Lower lobe of right lung (tissue), 2 donors: Measurements from ENCODE around the gene PLCXD3. TPM values are rescaled to one million over a fixed set of nuclear protein-coding genes. Genes with fewer than 3 reads are reported as not detected.

Source experiments
- ATAC-seq, 2 donors: fragments of 200-7000 bp; cut with Tn5 transposase; one replicate each; pipeline ENCODE4 v1.9.1; 2020 to 2022; ENCODE audit warnings: mild to moderate bottlenecking in 2 of 2, moderate library complexity in 2 of 2
- DNase-seq: peaks from one replicate; pipeline ENCODE4 v3.0.0-alpha.2; 2020
- H3K27ac ChIP-seq: fragments of 200-600 bp; one replicate; pipeline ENCODE4 v1.8.0; 2022
- H3K27me3 ChIP-seq: fragments of 200-600 bp; one replicate; pipeline ENCODE4 v1.8.0; 2022; ENCODE audit warnings: low read depth
- H3K36me3 ChIP-seq: fragments of 200-600 bp; one replicate; pipeline ENCODE4 v1.8.0; 2022; ENCODE audit warnings: mild to moderate bottlenecking
- H3K4me1 ChIP-seq: fragments of 200-600 bp; one replicate; pipeline ENCODE4 v1.8.0; 2022
- H3K4me3 ChIP-seq: fragments of 200-600 bp; one replicate; pipeline ENCODE4 v1.8.0; 2022; ENCODE audit warnings: mild to moderate bottlenecking
- H3K9me3 ChIP-seq: fragments of 200-600 bp; one replicate; pipeline ENCODE4 v1.8.0; 2022
- intact Hi-C: fragments of 100-400 bp; cut with DNase I; formaldehyde crosslinking; loops from one replicate; pipeline ENCODE4 v1.11.0; 2022
- total RNA-seq: library from RNA; stranded (reverse); fragmentation: NEBNext Ultra II Directional; extraction: Animal tissue kit (Norgen Biotek cat#: 25700); gene quantifications from one replicate; pipeline ENCODE4 v1.2.1, GENCODE V29; 2021
- TF ChIP-seq, protein P1 (sequence below): fragments of 200-600 bp; IDR thresholded peaks from one replicate; pipeline ENCODE4 v1.8.0; 2022; ENCODE audit warnings: antibody characterized with exemption, mild to moderate bottlenecking
- donor health status: DM: no; HTN: yes; CAD: no; lungs with severe emphysema.

Gene PLCXD3
- total RNA-seq, 1 donor from 2014 or later = 2.8 TPM

DNA sequence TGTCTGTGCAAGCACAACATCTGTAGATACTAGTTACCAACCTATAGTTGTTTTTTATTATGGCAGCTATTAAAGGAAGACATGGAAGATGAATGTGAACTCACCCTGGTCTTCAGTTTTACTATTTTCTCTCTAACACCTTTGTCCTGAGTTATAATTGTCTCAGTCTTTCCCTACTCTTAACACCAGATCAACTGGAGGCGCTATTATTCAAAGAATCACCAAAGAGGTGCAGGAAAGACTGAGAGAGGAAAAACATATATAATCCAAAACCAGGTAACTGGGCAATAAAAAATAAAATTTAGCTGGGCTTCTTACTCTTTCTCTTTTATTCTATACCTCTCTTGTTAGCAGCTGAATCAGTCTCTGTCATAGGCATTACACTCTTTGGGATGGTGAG is 162.8 kb downstream of the PLCXD3 start:
- Histone ChIP-seq H3K36me3 (no peaks in the 10 kb centered on the region), H3K4me1 (no peaks in the 10 kb centered on the region), H3K4me3 (no peak overlapping the region), H3K27ac (no peak overlapping the region), H3K27me3 (no peaks in the 10 kb centered on the region), H3K9me3 (no peaks in the 10 kb centered on the region)
- intact Hi-C loops = no loop called here
- TF ChIP-seq, protein P1, sequence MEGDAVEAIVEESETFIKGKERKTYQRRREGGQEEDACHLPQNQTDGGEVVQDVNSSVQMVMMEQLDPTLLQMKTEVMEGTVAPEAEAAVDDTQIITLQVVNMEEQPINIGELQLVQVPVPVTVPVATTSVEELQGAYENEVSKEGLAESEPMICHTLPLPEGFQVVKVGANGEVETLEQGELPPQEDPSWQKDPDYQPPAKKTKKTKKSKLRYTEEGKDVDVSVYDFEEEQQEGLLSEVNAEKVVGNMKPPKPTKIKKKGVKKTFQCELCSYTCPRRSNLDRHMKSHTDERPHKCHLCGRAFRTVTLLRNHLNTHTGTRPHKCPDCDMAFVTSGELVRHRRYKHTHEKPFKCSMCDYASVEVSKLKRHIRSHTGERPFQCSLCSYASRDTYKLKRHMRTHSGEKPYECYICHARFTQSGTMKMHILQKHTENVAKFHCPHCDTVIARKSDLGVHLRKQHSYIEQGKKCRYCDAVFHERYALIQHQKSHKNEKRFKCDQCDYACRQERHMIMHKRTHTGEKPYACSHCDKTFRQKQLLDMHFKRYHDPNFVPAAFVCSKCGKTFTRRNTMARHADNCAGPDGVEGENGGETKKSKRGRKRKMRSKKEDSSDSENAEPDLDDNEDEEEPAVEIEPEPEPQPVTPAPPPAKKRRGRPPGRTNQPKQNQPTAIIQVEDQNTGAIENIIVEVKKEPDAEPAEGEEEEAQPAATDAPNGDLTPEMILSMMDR = no peak
- DNase-seq (no peak), ATAC-seq (no peak)

DNA sequence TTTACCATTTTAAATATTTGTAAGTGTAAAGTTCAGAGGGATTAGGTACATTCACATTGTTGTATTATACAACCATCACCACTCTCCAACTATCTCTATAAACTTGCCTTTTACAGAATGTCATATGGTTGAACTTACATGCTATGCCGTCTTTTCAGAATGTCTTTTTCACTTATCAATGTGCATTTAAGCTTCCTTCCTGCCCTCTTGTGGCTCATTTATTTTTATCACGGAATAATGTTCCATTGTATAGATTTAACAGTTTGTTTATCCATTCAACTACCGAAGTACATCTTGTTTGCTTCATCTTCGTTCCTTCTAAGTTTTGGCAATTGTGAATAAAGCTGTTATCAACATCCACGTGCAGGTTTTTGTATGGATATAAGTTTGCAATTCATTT is 163.8 kb downstream of the PLCXD3 start:
- Histone ChIP-seq H3K27ac (no peak overlapping the region), H3K4me1 (no peaks in the 10 kb centered on the region), H3K4me3 (no peak overlapping the region), H3K27me3 (no peaks in the 10 kb centered on the region), H3K36me3 (no peaks in the 10 kb centered on the region), H3K9me3 (no peaks in the 10 kb centered on the region)
- ATAC-seq (no peak), DNase-seq (no peak)
- TF ChIP-seq, protein P1 = no peak
- intact Hi-C loops = no loop called here

DNA sequence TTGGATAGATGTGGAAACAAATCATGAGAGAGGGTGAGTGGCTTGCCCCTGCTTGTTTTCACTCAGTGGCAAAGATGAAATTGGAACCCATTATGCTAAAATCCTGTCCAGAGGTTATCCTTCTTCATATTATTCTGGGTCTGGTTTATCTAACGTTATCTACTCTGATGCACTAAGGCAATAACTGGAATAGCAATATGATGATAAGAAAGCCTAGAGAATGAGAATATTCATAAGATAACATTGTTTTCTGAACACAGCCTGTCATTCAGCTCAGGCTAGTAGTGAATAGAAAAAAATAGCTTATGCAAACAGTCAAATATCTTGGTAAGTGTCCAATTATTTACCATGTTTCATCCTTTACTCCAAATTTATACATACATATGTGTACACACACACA is 165.1 kb downstream of the PLCXD3 start:
- TF ChIP-seq, protein P1 = no peak
- Histone ChIP-seq H3K36me3 (no peaks in the 10 kb centered on the region), H3K27me3 (no peaks in the 10 kb centered on the region), H3K9me3 (no peaks in the 10 kb centered on the region), H3K4me3 (no peak overlapping the region), H3K27ac (no peak overlapping the region), H3K4me1 (no peaks in the 10 kb centered on the region)
- intact Hi-C loops = no loop called here
- ATAC-seq (no peak), DNase-seq (no peak)

DNA sequence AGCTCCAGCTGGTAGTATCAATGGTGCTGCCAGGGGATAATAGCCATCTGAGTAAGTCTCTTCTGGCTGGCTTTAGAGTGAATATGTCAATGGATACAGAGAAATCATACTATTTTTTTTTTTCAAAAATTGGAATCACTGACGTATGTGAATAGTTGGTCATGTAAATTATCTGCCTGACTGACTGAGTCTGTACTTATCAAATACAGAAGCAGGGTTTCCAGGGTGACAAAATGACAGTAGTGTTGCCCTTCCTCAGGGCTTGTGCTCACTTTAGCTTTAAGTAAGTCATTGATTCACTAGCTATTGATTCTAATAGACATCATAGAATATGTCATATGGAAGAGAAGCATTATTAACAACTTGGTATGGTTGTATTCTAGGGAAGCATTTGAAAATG is 171.1 kb downstream of the PLCXD3 start:
- TF ChIP-seq, protein P1 = no peak
- ATAC-seq (no peak), DNase-seq (no peak)
- Histone ChIP-seq H3K27ac (no peak overlapping the region), H3K27me3 (no peaks in the 10 kb centered on the region), H3K4me1 (peaks cover 15% of the 10 kb centered on the region), H3K4me3 (no peak overlapping the region), H3K36me3 (no peaks in the 10 kb centered on the region), H3K9me3 (no peaks in the 10 kb centered on the region)
- intact Hi-C loops = no loop called here

DNA sequence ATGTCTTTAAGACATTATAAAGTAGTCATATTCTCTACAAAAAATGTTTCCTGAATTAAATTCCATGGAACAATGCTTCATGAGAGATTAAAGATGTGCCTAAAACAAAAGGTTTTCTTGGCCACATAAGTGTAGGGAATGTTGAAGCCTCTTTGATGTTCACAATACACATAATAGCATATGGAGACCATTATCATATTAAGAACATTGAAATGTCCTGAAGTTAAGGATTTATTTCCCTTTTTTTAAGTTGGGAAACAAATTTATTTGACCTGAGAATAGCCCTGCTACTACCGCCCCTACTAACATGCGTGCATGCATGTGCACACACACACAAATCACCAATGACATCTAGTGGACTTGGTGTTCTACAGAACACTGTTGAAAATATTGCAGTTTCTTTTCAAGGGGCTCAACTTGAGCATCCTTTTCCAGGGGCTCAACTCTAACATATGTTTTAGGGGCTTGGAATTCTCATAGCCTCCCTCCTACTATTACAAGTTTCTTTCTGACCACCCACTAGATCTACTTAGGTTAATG is 172.2 kb downstream of the PLCXD3 start:
- TF ChIP-seq, protein P1 = no peak
- H3K36me3 ChIP-seq = no peaks in the 10 kb centered on the region
- H3K27ac ChIP-seq = no peak overlapping the region
- ATAC-seq (no peak), DNase-seq (no peak)
- H3K27me3 ChIP-seq = no peaks in the 10 kb centered on the region
- H3K9me3 ChIP-seq = no peaks in the 10 kb centered on the region
- peaks cover 15% of the 10 kb centered on the region for H3K4me1 ChIP-seq
- H3K4me3 ChIP-seq = no peak overlapping the region
- intact Hi-C loops = no loop called here

DNA sequence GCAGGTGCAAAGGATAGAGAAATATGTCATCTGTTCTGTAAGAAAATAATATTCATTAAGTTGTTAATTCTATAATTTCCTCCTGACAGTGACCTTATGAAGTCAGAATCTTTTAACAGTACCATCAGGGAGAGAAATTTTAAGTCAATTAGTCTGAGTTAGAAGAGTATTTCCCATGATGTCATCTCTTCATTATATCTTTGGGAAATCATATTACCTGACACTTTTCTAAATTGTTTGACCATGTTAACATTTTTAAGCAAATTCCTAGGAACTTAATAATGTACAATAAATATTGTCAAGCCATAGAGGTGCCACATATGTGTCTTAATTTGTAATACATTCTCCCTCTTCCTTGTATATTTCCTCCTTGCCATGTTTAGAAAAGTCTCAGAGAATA is 172.7 kb downstream of the PLCXD3 start:
- intact Hi-C loops = no loop called here
- no peak overlapping the region for H3K4me3 ChIP-seq
- TF ChIP-seq, protein P1 = no peak
- no peaks in the 10 kb centered on the region for H3K9me3 ChIP-seq
- ATAC-seq (no peak), DNase-seq (no peak)
- no peaks in the 10 kb centered on the region for H3K36me3 ChIP-seq
- H3K27me3 ChIP-seq = no peaks in the 10 kb centered on the region
- H3K27ac ChIP-seq = no peak overlapping the region
- H3K4me1 ChIP-seq = peaks cover 15% of the 10 kb centered on the region
